Kidney (tissue), 14 donors: ENCODE data around the gene COBL. TPM values are rescaled to one million over a fixed set of nuclear protein-coding genes. Genes with fewer than 3 reads are reported as not detected.

Source experiments
- DNase-seq, 5 donors: peaks; one replicate each; pipeline ENCODE4 v3.0.0-alpha.2; 2013 to 2020
- FAIRE-seq: peaks from 2 replicates; lab custom pipeline; 2012; peaks lifted over from hg19 to GRCh38; lab: Jason Lieb, UNC
- H3K27ac ChIP-seq, 2 donors: one replicate each; pipeline ENCODE4 v1.7.0; 2013; ENCODE audit warnings: low read depth in 2 of 2, low read length in 2 of 2, inconsistent platforms in 1 of 2
- H3K27me3 ChIP-seq: one replicate; pipeline ENCODE4 v1.7.1; 2013; ENCODE audit warnings: low read length, inconsistent platforms; ENCODE audit not compliant: control insufficient read depth, insufficient read depth
- H3K36me3 ChIP-seq, 3 donors: one replicate each; pipeline versions ENCODE4 v1.7.0 to v1.7.1; 2013; ENCODE audit warnings: low read length in 3 of 3, control low read depth in 1 of 3, inconsistent platforms in 1 of 3; ENCODE audit not compliant: insufficient read depth in 3 of 3, control insufficient read depth in 2 of 3
- H3K4me1 ChIP-seq, 3 donors: one replicate each; pipeline versions ENCODE4 v1.7.0 to v1.7.1; 2013; ENCODE audit warnings: low read length in 3 of 3, inconsistent platforms in 1 of 3, low read depth in 1 of 3; ENCODE audit not compliant: control insufficient read depth in 2 of 3, insufficient read depth in 2 of 3
- H3K4me3 ChIP-seq, 3 donors: one replicate each; pipeline versions ENCODE4 v1.7.0 to v1.8.1; 2013; ENCODE audit warnings: low read length in 3 of 3, control low read depth in 1 of 3, inconsistent platforms in 1 of 3
- H3K9ac ChIP-seq, 3 donors: one replicate each; pipeline versions ENCODE4 v1.7.0 to v1.7.1; 2013; ENCODE audit warnings: low read length in 3 of 3, control low read depth in 1 of 3, inconsistent platforms in 1 of 3
- H3K9me3 ChIP-seq, 3 donors: one replicate each; pipeline versions ENCODE4 v1.7.0 to v1.7.1; 2013; ENCODE audit warnings: low read length in 3 of 3, control low read depth in 1 of 3, inconsistent platforms in 1 of 3; ENCODE audit not compliant: control insufficient read depth in 2 of 3, insufficient read depth in 1 of 3
- intact Hi-C: fragments of 100-400 bp; cut with DNase I; formaldehyde crosslinking; loops from one replicate; pipeline ENCODE4 v1.11.1; 2022
- polyA plus RNA-seq: library from polyadenylated mRNA; stranded (reverse); fragments of 350-450 nt; fragmentation: Illumina TruSeq; extraction: RNeasy Lipid Tissue Mini Kit (QIAGEN cat#74804); gene quantifications from one replicate; pipeline ENCODE4 v1.2.3, GENCODE V29; 2014; ENCODE audit warnings: low read depth, low replicate concordance; ENCODE audit not compliant: insufficient read depth
- total RNA-seq: library from RNA; stranded (reverse); fragmentation: NEBNext Ultra II Directional; extraction: Animal tissue kit (Norgen Biotek cat#: 25700); gene quantifications from one replicate; pipeline ENCODE4 v1.2.1, GENCODE V29; 2021
- TF ChIP-seq, protein P1 (sequence below): IDR thresholded peaks from 3 replicates; pipeline ENCODE4 v1.5.1; 2012; ENCODE audit warnings: mild to moderate bottlenecking, moderate library complexity, borderline replicate concordance; ENCODE audit not compliant: insufficient read depth; ENCODE audit errors: extremely low read depth
- donor health status: control.
- donor health status: control.
- donor health status: control.
- donor health status: control.
- donor health status: control.
- donor health status: DM: yes; HTN: yes; CAD: no.
- donor health status: Normal renal cell carcinoma (clear cell type).

Gene COBL
- total and polyA plus RNA-seq, 2 donors from 2014 or later, result 9.8 to 42.7 TPM

DNA sequence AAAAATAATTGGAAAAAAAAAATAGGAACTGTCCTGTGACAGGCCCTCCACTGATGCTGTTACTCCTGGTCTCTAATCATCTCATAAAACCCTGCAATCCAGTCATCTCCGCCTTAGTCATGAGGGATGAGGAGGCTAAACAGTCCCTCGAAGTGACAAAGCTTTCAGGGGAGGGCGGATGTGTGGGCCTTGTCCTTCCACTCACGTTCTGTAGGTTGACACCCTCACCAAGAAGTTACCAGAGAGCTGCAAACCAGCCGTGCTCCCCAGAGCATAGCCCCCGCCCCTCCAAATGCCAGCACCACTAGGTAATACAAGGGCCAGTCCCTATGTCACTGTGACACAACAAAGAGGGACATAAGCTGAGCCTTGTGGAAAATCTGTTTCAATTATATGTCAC lies 11.9 kb downstream of the COBL start:
- TF ChIP-seq, protein P1, sequence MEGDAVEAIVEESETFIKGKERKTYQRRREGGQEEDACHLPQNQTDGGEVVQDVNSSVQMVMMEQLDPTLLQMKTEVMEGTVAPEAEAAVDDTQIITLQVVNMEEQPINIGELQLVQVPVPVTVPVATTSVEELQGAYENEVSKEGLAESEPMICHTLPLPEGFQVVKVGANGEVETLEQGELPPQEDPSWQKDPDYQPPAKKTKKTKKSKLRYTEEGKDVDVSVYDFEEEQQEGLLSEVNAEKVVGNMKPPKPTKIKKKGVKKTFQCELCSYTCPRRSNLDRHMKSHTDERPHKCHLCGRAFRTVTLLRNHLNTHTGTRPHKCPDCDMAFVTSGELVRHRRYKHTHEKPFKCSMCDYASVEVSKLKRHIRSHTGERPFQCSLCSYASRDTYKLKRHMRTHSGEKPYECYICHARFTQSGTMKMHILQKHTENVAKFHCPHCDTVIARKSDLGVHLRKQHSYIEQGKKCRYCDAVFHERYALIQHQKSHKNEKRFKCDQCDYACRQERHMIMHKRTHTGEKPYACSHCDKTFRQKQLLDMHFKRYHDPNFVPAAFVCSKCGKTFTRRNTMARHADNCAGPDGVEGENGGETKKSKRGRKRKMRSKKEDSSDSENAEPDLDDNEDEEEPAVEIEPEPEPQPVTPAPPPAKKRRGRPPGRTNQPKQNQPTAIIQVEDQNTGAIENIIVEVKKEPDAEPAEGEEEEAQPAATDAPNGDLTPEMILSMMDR, result no peak
- Histone ChIP-seq H3K27ac (no peak overlapping the region), H3K9me3 (no peaks in the 10 kb centered on the region), H3K9ac (no peak overlapping the region), H3K27me3 (no peaks in the 10 kb centered on the region), H3K4me3 (no peak overlapping the region), H3K36me3 (no peaks in the 10 kb centered on the region), H3K4me1 (no peaks in the 10 kb centered on the region)
- no peak for FAIRE-seq
- intact Hi-C loops, result no loop called here
- no peak for DNase-seq

DNA sequence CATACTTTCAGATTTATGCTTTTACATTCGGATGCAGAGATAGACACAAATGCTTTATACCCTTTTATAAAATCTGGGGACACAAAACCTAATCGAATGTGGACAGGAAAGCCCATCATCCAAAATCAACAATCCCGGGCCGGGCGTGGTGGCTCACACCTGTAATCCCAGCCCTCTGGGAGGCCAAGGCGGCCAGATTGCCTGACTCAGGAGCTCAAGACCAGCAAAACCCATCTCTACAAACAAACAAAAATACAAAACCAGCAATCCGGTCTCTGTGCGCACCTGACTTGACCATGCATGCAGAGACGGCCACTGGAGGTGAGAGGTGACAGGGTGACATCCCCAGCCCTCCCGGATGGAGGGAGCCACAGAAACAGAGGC lies 13.5 kb downstream of the COBL start:
- Histone ChIP-seq H3K36me3 (no peaks in the 10 kb centered on the region), H3K4me1 (no peaks in the 10 kb centered on the region), H3K9me3 (no peaks in the 10 kb centered on the region), H3K9ac (no peak overlapping the region), H3K27ac (no peak overlapping the region), H3K27me3 (no peaks in the 10 kb centered on the region), H3K4me3 (no peak overlapping the region)
- intact Hi-C loops, result no loop called here
- DNase-seq, result peak in 1 of 5 donors; percentile 31
- TF ChIP-seq, protein P1, result no peak
- FAIRE-seq, result no peak

DNA sequence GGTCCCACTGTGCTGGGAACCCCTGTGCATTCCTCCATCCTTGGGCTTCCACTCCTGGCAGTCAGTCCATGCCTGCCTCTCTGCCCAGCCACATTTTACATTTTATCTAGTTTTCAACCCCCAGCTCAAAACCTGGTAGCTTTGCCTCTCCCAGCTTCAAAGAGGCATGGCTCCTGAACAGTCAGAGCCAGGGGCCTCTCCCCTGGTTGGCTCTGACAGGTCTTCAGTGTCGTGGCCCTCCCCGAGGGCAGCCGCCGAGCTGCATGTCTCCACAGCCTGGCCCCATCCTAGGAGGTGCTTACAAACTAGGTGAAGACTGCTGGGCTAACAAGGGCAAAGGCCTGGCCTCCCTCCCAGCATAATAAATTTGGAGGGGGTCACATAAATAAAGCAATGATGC lies 14.8 kb downstream of the COBL start:
- Histone ChIP-seq H3K27me3 (no peaks in the 10 kb centered on the region), H3K9ac (no peak overlapping the region), H3K4me3 (no peak overlapping the region), H3K9me3 (no peaks in the 10 kb centered on the region), H3K27ac (no peak overlapping the region), H3K4me1 (no peaks in the 10 kb centered on the region), H3K36me3 (no peaks in the 10 kb centered on the region)
- DNase-seq (peak in 1 of 5 donors; percentile 42), FAIRE-seq (no peak)
- intact Hi-C loops, result no loop called here
- TF ChIP-seq, protein P1, result no peak
